ENCODE measurements around the gene BBS12. TPM values are rescaled to one million over a fixed set of nuclear protein-coding genes. Genes with fewer than 3 reads are reported as not detected.

BBS12 gene
- polyA plus RNA-seq, 3 donors: 0.19 to 1.0 (median 0.52) TPM

DNA sequence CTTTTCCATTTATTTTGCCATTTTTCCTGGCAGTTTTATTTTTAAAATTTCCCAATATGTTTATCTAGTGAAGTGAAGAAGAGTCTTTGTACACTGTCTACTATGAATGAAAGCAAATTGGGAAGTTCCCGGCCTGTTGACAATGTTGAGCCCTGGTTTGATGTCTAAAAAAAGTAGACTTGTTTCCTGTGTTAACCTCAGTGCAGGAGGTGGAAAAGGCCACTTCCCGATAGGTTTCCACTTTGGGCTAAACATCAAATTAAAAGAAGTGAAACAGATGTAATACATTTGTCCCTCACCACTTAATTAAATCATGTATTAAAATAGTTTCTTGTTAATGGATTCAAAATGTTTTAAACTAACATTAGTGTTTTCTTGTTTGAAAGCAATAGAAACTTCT lies 30.0 kb downstream of the BBS12 start:
- peak overlapping the region; percentile 6 for H2AFZ ChIP-seq (ENCODE audit: insufficient read depth, low read depth, low read length, poor library complexity, severe bottlenecking)
- no peak overlapping the region for H3K27ac Mint-ChIP-seq
- peaks cover 0 to 4% (median 0%) of the 10 kb centered on the region in 3 donors for H3K27me3 Mint-ChIP-seq (ENCODE audit: low read depth in 3 of 3)
- H3K4me1 Mint-ChIP-seq: peaks cover 27% of the 10 kb centered on the region
- H3K79me2 ChIP-seq (ENCODE audit: insufficient read depth, low read length): no peaks in the 10 kb centered on the region
- intact Hi-C loops (cut with micrococcal nuclease): loop anchor here in 1 of 2 donors (10.0 kb wide), 1 partner anchor 162 kb away; the partner anchor contains the start of gene NUDT6
- no peaks in the 10 kb centered on the region for H3K36me3 ChIP-seq (replicated peaks in 1 of 2; ENCODE audit: control insufficient read depth in 1 of 2, insufficient read depth in 2 of 2, low read length in 2 of 2)
- no peaks in the 10 kb centered on the region for H3K27me3 ChIP-seq (ENCODE audit: control insufficient read depth in 2 of 2, insufficient read depth in 2 of 2, low read length in 2 of 2)
- no peaks in the 10 kb centered on the region for H3K9me3 ChIP-seq (replicated peaks in 1 of 2; ENCODE audit: control insufficient read depth in 1 of 2, insufficient read depth in 1 of 2, low read length in 2 of 2)
- H3K4me2 ChIP-seq (replicated peaks; ENCODE audit: extremely low read depth, low read length, poor library complexity, severe bottlenecking): no peak overlapping the region
- WGBS (ENCODE audit: insufficient coverage): no CpG with 5 or more reads among the region's 2 CpGs
- H4K20me1 ChIP-seq (ENCODE audit: insufficient read depth, low read length): no peaks in the 10 kb centered on the region
- H3K4me3 Mint-ChIP-seq: no peak overlapping the region
- peaks cover 8 to 27% of the 10 kb centered on the region in 2 donors for H3K4me1 ChIP-seq (ENCODE audit: control insufficient read depth in 1 of 2, insufficient read depth in 2 of 2, low read length in 2 of 2)
- DNase-seq: peak in 1 of 3 donors; percentile 21
- H3K36me3 Mint-ChIP-seq: no peaks in the 10 kb centered on the region
- H3K4me3 ChIP-seq (replicated peaks in 1 of 3; ENCODE audit: low read depth in 2 of 3, low read length in 3 of 3): no peak overlapping the region
- TF ChIP-seq, protein P1, sequence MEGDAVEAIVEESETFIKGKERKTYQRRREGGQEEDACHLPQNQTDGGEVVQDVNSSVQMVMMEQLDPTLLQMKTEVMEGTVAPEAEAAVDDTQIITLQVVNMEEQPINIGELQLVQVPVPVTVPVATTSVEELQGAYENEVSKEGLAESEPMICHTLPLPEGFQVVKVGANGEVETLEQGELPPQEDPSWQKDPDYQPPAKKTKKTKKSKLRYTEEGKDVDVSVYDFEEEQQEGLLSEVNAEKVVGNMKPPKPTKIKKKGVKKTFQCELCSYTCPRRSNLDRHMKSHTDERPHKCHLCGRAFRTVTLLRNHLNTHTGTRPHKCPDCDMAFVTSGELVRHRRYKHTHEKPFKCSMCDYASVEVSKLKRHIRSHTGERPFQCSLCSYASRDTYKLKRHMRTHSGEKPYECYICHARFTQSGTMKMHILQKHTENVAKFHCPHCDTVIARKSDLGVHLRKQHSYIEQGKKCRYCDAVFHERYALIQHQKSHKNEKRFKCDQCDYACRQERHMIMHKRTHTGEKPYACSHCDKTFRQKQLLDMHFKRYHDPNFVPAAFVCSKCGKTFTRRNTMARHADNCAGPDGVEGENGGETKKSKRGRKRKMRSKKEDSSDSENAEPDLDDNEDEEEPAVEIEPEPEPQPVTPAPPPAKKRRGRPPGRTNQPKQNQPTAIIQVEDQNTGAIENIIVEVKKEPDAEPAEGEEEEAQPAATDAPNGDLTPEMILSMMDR (IDR thresholded peaks at IDR 0.05): no peak
- no peak overlapping the region for H3K9ac ChIP-seq (ENCODE audit: insufficient read depth, low read length, poor library complexity, severe bottlenecking)
- no peak overlapping the region for H3K27ac ChIP-seq (ENCODE audit: low read depth in 1 of 2, low read length in 2 of 2)
- H3K9me3 Mint-ChIP-seq: no peaks in the 10 kb centered on the region

DNA sequence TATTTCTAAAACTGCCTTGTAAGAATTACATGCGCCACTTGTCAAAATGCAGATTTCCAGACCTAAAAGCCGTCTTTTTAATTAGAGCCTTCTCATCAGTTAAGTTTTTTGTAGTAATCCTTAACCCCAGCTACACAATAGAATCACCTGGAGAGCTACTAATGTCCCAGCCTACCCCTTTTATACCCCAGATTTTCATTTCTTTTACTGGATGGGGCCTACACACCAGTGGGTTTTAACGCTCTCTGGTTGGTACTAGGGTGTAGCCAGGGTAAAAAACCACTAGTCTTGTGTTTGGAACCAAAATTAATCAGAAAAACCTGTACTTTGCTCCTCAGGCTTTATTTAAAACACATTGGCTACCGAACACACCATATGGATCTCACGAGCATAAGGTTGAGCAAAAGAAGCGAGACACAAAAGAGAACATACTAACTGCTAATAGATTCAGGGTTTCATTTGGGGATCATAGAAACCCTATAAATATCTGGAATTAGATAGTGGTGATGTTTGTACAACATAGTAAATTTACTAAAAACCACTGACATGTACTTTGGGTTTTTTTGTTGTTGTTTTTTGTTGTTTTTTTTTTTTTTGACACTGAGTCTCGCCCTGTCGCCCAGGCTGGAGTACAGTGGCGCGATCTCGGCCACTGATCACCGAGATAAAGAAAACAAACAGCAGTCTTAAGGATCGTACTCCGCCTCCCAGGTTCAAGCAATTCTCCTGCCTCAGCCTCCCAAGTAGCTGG lies 30.6 kb downstream of the BBS12 start:
- Mint-ChIP-seq H3K36me3 (no peaks in the 10 kb centered on the region), H3K4me1 (peaks cover 27% of the 10 kb centered on the region), H3K27me3 (ENCODE audit: low read depth in 3 of 3) (peaks cover 0 to 4% (median 0%) of the 10 kb centered on the region in 3 donors), H3K27ac (no peak overlapping the region), H3K4me3 (no peak overlapping the region), H3K9me3 (no peaks in the 10 kb centered on the region)
- Histone ChIP-seq H3K36me3 (replicated peaks in 1 of 2; ENCODE audit: control insufficient read depth in 1 of 2, insufficient read depth in 2 of 2, low read length in 2 of 2) (no peaks in the 10 kb centered on the region), H3K27me3 (ENCODE audit: control insufficient read depth in 2 of 2, insufficient read depth in 2 of 2, low read length in 2 of 2) (no peaks in the 10 kb centered on the region), H3K4me3 (replicated peaks in 1 of 3; ENCODE audit: low read depth in 2 of 3, low read length in 3 of 3) (no peak overlapping the region), H3K27ac (ENCODE audit: low read depth in 1 of 2, low read length in 2 of 2) (no peak overlapping the region), H2AFZ (ENCODE audit: insufficient read depth, low read depth, low read length, poor library complexity, severe bottlenecking) (no peak overlapping the region), H3K9me3 (replicated peaks in 1 of 2; ENCODE audit: control insufficient read depth in 1 of 2, insufficient read depth in 1 of 2, low read length in 2 of 2) (no peaks in the 10 kb centered on the region), H3K79me2 (ENCODE audit: insufficient read depth, low read length) (no peaks in the 10 kb centered on the region), H3K4me1 (ENCODE audit: control insufficient read depth in 1 of 2, insufficient read depth in 2 of 2, low read length in 2 of 2) (peaks cover 8 to 27% of the 10 kb centered on the region in 2 donors), H3K4me2 (replicated peaks; ENCODE audit: extremely low read depth, low read length, poor library complexity, severe bottlenecking) (no peak overlapping the region), H4K20me1 (ENCODE audit: insufficient read depth, low read length) (no peaks in the 10 kb centered on the region), H3K9ac (ENCODE audit: insufficient read depth, low read length, poor library complexity, severe bottlenecking) (no peak overlapping the region)
- TF ChIP-seq, protein P1 (IDR thresholded peaks at IDR 0.05): no peak
- intact Hi-C loops (cut with micrococcal nuclease): loop anchor here in 1 of 2 donors (10.0 kb wide), 1 partner anchor 162 kb away; the partner anchor contains the start of gene NUDT6
- 98% methylated on average over 7 of the region's 14 CpGs for WGBS (ENCODE audit: insufficient coverage)
- DNase-seq: no peak

Data from CD14-positive monocyte (primary cell).